Inferior parietal cortex (tissue), 1 donor: Measurements from ENCODE around the gene TM7SF3.
"Not testable (repeated sequence)": the region's sequence is repeated elsewhere in the genome, so short reads cannot be mapped to it uniquely, and the experiment has no call there.

Source experiments
- DNase-seq: peaks from one replicate; pipeline ENCODE4 v3.0.0-alpha.2; 2016; ENCODE audit errors: extremely low spot score

TM7SF3 gene

GRCh38 chr12:26979733-26980132 is 34.5 kb downstream of the TM7SF3 start:
- DNase-seq = no peak

- no peak for DNase-seq
Measured at GRCh38 chr12:26978801-26979200, 35.4 kb downstream of the TM7SF3 start.

- DNase-seq = no peak
Measured at GRCh38 chr12:26976687-26977086, 37.5 kb downstream of the TM7SF3 start.

- no peak for DNase-seq
Measured at GRCh38 chr12:26971963-26972362, 42.2 kb downstream of the TM7SF3 start.

- no peak for DNase-seq
Measured at GRCh38 chr12:26970136-26970535, 44.0 kb downstream of the TM7SF3 start.

GRCh38 chr12:26966842-26967241 is 47.3 kb downstream of the TM7SF3 start:
- no peak for DNase-seq

- DNase-seq = no peak
Measured at GRCh38 chr12:26963413-26963812, 50.8 kb downstream of the TM7SF3 start.

- DNase-seq = no peak
Measured at GRCh38 chr12:26961803-26962202, 52.4 kb downstream of the TM7SF3 start.

GRCh38 chr12:26961391-26961790 is 52.8 kb downstream of the TM7SF3 start:
- not testable (repeated sequence) for DNase-seq

GRCh38 chr12:26954027-26954426 is 60.2 kb downstream of the TM7SF3 start:
- DNase-seq = no peak

GRCh38 chr12:26953447-26953846 is 60.7 kb downstream of the TM7SF3 start:
- no peak for DNase-seq

GRCh38 chr12:26948309-26948708 is 65.9 kb downstream of the TM7SF3 start:
- no peak for DNase-seq

GRCh38 chr12:26941215-26941594 is 73.0 kb downstream of the TM7SF3 start:
- no peak for DNase-seq

- no peak for DNase-seq
Measured at GRCh38 chr12:26940516-26941214, 73.5 kb downstream of the TM7SF3 start.

- DNase-seq = no peak
Measured at GRCh38 chr12:26939953-26940352, 74.2 kb downstream of the TM7SF3 start.

GRCh38 chr12:26939192-26939832 is 74.9 kb downstream of the TM7SF3 start:
- DNase-seq = no peak

GRCh38 chr12:26938701-26939062 is 75.5 kb downstream of the TM7SF3 start:
- DNase-seq = no peak

GRCh38 chr12:26937863-26938700 is 76.1 kb downstream of the TM7SF3 start, which contains the start of the genes FGFR1OP2 and INTS13:
FGFR1OP2 (plus strand) TSS chr12:26938470; CDS start chr12:26954159, 15,689 bp downstream.
INTS13 (minus strand) TSS chr12:26937981; CDS start chr12:26936803, 1,178 bp downstream.
- DNase-seq = peak; percentile 98

- DNase-seq = no peak
Measured at GRCh38 chr12:26937443-26937862, 76.7 kb downstream of the TM7SF3 start.

- no peak for DNase-seq
Measured at GRCh38 chr12:26936559-26937442, 77.4 kb downstream of the TM7SF3 start.

GRCh38 chr12:26935636-26936378 is 78.4 kb downstream of the TM7SF3 start:
- DNase-seq = no peak
